HG03025 (cell line): ENCODE data around the gene GRID1.

ENCODE experiments used
- ATAC-seq: cut with Tn5 transposase; IDR thresholded peaks from one replicate; pipeline ENCODE4 v1.9.1; 2021; ENCODE audit warnings: mild to moderate bottlenecking, moderate library complexity; ENCODE audit not compliant: unreplicated experiment, low FRiP score

The GRID1 gene

DNA sequence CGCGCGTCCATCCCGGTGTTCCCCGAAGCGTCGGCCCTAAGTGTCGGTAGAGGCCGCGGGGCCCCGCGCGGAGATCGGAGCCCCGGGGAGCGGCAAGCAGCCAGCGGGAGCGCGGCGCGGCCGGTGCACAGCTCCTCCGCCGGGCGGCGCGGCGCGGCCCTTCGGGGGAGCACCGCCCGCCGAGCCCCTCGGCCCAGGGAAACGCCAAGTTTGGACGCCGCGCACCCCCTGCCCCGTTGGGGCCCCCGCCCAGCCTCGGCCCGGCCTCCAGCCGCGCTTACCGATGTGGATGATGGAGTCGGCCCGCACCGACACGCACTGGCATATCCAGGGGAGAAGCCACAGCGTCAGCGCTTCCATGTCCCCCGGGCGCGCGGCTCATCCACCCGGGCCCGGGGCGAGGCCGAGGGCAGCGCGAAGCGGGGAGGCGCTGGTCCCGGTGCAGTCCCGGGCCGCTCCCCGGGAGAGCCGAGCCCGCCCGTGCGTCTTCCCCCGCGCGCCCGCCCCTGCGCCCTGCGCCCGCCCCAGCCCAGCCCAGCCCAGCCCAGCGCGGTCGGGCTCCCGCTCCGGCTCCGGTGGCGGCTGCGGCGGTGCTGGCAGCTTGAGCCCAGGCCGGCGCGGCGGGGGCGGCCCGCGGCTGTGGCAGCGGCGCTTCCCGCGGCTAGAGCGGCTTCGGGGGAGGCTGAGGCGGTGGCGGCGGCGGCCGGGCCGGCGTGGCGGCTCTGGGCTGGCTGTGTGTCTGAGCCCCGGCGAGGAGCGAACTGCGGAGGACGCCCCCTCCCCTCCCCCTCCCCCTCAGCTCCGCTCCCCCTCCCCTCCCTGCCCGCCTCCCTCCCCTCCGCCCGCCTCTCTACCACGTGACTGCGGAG lies at the start of gene GRID1:
Gene GRID1 (minus strand): TSS at position 763 of the 869 bp plus-strand sequence.
- ATAC-seq = no peak

DNA sequence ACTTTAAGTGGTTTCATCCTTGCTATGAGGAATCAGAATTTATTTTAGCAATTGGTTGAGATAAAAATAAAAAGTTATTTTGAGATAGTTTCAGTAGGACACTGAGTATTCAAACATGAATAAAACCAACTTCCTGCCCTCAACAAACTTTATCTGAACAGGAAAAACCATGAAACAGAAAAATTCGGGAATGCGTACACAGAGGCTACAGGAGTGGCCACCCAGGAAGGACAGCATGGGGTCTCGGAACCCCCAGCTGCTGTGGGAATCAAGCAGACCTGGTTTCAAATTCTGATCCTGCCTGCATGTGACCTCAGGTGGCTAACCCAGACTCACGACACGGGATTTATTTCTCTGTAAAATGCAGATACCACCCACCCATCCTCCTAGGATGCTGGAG lies 49.0 kb upstream of the GRID1 start:
- no peak for ATAC-seq

GRCh38 chr10:86415116-86415515 lies 48.5 kb upstream of the GRID1 start:
- no peak for ATAC-seq

DNA sequence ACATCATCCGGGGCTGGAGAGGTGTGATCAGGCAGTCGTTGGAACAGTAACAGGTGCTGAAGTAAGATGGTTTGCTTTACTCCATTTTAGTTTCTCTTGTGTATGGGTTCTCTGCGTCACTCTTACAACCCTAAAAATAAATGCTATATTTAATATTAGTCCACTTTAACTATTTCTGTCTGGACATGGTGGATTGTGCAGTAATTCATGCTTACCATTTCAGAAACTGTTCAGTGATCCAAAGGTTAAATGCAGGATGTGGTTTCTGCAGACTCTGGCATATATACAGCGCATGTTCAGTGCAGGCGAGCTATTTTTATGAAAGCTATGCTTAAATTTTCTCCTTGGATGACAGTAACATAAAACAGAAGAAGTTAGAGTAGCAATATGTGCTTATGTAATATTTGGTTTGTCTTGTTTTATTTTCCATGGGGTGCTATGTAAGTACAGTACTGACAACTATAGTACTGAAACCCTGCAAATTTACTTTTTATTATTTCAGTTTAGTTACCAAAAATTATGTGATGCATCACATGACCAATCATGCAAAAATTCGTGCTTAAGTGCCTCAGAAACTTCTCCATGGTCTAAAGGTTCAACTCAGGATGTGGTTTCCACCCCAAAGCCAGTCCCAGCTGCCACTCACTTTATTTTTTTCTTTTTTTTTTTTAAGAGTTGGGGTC lies 46.6 kb upstream of the GRID1 start:
- ATAC-seq = peak; percentile 54

DNA sequence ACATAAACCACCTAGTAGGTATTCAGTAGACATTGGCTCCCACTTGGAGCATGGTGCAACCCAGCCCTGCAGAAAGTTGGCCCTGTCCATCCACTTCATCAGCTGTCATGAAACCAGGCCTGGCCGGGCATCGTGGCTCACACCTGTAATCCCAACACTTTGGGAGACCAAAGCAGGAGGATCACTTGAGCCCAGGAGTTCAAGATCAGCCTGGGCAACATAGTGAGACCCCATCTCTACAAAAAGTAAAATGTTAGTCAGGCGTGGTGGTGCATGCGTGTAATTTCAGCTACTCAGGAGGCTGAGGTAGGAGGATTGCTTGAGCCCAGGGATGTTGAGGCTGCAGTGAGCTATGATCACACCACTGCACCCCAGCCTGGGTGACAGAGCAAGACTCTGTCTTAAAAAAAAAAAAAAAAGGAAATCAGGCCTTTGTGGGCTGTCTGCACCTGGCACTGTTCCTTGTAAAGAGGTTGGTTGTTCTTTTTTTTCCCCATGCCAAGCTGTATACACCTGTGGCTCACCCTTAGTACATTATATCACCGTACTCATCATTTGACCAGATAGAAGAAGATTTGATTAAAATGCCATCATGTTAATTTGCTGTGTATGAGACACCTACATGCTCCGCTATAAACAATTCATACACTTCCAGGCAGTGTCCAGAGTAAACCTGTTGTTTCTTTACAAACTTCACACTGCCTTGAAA lies 45.4 kb upstream of the GRID1 start:
- no peak for ATAC-seq

- peak; percentile 65 for ATAC-seq
Observed at GRCh38 chr10:86411281-86411841, 44.8 kb upstream of the GRID1 start.

- ATAC-seq = no peak
Observed at GRCh38 chr10:86410542-86411124, 44.0 kb upstream of the GRID1 start.

GRCh38 chr10:86409183-86409582 lies 42.6 kb upstream of the GRID1 start:
- ATAC-seq = no peak

GRCh38 chr10:86403183-86403797 lies 36.7 kb upstream of the GRID1 start:
- ATAC-seq = no peak

GRCh38 chr10:86402283-86402941 lies 35.8 kb upstream of the GRID1 start:
- no peak for ATAC-seq

DNA sequence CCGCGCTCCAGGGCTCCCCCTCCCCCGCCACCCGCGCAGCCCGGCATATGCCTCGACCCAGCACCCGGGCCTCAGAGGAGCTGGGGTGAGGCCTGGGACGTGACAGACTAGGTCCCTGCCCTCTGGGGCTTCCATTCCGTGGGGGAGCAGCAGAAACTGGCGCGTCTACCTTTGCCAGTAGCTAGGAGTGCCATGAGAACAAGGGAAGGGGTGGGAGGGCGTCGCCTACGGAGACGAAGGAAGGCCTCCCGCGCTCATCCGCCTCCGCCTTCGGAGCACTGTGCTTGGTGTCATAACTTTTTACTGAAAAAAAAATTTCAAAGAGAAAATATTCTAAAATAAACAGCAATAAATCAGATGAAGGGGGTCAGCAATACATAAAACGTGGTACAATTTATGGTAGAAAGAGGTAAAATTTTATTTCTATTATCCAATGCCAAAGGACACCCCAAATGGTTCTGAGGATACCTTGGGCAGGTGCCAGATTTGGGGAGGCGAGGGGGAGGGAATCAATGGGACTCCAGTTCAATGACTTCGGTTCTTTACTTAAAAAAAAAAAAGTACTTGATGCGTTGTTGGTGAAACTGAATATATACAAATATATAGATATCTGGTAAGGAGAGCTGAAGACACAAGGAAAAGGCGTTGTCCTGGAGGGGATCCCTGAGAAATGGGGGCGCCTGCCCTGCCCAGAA lies 35.1 kb upstream of the GRID1 start:
- ATAC-seq = no peak

- ATAC-seq = peak; percentile 32
Observed at GRCh38 chr10:86400705-86401587, 34.4 kb upstream of the GRID1 start.

DNA sequence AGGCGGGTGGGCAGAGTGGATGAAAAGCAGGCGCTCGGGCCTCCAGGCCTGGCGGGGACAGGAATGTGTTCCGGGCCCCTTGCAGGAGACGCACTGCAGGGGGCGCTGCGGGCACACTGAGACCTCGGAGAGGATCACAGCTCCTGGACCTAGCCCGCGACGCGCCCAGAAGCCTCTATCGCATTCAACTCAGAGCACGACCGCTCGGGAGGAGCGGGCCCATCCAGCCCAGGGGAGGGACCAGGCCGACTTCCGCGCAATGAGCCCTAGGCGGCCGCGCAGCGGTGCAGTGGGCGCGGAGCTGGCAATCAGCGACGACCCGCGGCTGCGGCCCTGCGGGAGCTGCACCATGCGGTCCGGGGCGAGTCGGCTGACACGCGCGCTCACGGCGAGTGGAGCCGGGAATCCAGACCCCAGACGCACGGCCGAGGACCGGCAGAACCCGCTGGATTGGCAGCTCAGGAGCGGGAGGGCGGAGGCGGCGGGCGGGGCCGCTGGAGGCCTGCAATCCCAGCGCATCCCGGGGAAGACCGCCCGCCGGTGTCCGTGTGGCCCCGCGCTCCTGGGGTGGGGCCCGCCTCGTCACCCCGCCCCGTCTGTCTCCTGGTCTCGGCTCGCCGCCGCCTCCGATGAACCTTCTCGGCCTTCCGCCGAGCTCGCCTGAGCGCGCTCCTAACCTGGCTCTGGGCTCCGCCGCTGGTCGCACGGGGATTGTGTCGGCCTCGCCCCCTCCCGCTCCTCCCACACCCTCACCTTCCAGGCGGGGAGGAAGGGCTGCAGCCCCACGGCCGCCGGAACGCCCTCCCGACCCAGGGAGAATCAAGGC lies 33.5 kb upstream of the GRID1 start:
- ATAC-seq = peak; percentile 92

DNA sequence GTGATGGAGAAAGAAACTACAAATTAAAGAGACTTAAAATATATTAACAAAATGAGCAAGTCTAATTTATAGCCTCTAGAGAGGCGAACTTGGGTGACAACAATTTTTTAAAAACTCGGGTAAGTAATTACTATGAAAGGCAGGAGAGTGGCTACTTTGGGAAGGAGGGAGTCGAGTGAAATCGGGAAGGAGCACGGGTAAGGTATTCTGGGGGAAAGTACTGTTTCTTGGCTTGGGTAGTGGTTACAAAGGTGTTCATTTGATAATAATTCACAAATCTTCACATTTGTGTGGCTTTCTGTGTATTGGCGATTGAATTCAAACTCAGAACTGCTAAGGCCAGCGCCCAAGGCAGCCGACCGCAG lies 32.9 kb upstream of the GRID1 start:
- ATAC-seq = no peak

GRCh38 chr10:86397120-86397519 lies 30.5 kb upstream of the GRID1 start:
- no peak for ATAC-seq

DNA sequence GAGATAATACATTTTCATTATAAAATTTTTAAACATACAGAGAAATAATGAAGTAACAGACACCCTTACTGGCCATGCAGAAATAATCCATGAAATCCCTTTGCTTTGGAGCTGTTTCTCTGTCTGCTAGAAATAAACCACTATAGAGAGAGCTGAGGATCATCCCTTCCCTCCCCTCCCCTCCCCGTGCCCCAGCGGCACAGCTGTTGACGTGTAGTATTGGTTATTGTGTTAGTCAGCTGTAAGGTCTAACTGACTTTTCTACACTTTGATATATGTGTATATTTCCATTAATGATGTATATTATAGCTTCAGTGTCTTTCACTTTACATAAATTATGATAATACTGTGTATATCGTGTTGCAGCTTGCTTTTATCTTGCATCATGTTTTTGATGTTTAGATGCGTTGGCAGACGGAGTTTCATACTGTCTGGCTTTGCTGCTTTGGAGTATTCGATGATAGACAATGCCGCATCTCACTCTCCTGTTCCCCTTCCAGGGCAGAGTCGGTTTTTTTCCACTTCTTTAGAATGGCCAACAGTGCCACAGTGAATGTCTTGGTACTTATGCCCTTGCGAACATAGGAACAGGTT lies 27.4 kb upstream of the GRID1 start:
- ATAC-seq = no peak

- ATAC-seq = no peak
Observed at GRCh38 chr10:86393362-86393761, 26.8 kb upstream of the GRID1 start.
